Bone marrow (tissue), 2 donors: ENCODE data around the gene FAM50A.
"Not testable (repeated sequence)": the region's sequence is repeated elsewhere in the genome, so short reads cannot be mapped to it uniquely, and the experiment has no call there.

Source experiments
- DNase-seq, 2 donors: peaks; one replicate each; lab custom pipeline; 2025; lab: John Stamatoyannopoulos, UW

The FAM50A gene

GRCh38 chrX:154443992-154444754, at the start of gene FAM50A:
FAM50A (plus strand) TSS chrX:154444141; CDS start chrX:154444236, 95 bp downstream.
- DNase-seq = peak in 1 of 2 donors; percentile 44

GRCh38 chrX:154396363-154396762, 47.6 kb upstream of the FAM50A start:
- DNase-seq = not testable (repeated sequence)

- peak in 1 of 2 donors; percentile 62 for DNase-seq
Measured at GRCh38 chrX:154396973-154397887, 46.7 kb upstream of the FAM50A start.

- DNase-seq = peak; percentile 62 to 87
Measured at GRCh38 chrX:154397888-154398667, 45.9 kb upstream of the FAM50A start, which contains the start of gene RPL10. RPL10 (plus strand) TSS chrX:154398377; CDS start chrX:154398520, 143 bp downstream.

- DNase-seq = peak; percentile 46 to 54
Measured at GRCh38 chrX:154398668-154399526, 45.0 kb upstream of the FAM50A start.

- no peak for DNase-seq
Measured at GRCh38 chrX:154399527-154400368, 44.2 kb upstream of the FAM50A start.

- not testable (repeated sequence) for DNase-seq
Measured at GRCh38 chrX:154400369-154400817, 43.5 kb upstream of the FAM50A start.

GRCh38 chrX:154401045-154401799, 42.7 kb upstream of the FAM50A start:
- DNase-seq = no peak

GRCh38 chrX:154401918-154402621, 41.9 kb upstream of the FAM50A start:
- DNase-seq = no peak

GRCh38 chrX:154402622-154403127, 41.3 kb upstream of the FAM50A start:
- no peak for DNase-seq

GRCh38 chrX:154403192-154403591, 40.7 kb upstream of the FAM50A start:
- DNase-seq = no peak

GRCh38 chrX:154403858-154404257, 40.1 kb upstream of the FAM50A start:
- no peak for DNase-seq

GRCh38 chrX:154404625-154405192, 39.2 kb upstream of the FAM50A start:
- no peak for DNase-seq

GRCh38 chrX:154408659-154409221, 35.2 kb upstream of the FAM50A start:
- DNase-seq = no peak

GRCh38 chrX:154409222-154409871, 34.6 kb upstream of the FAM50A start, which contains the start of gene DNASE1L1:
DNASE1L1 (minus strand) TSS chrX:154409254; CDS start chrX:154405568, 3,686 bp downstream.
- DNase-seq = peak; percentile 54 to 73

GRCh38 chrX:154411981-154412340, 32.0 kb upstream of the FAM50A start:
- DNase-seq = no peak

- DNase-seq = peak in 1 of 2 donors; percentile 23
Measured at GRCh38 chrX:154412468-154412867, 31.5 kb upstream of the FAM50A start.
